Fibroblast of villous mesenchyme (primary cell): ENCODE data around the gene RPS21. TPM values are rescaled to one million over a fixed set of nuclear protein-coding genes. Genes with fewer than 3 reads are reported as not detected.

Experiments
- DNase-seq: peaks from one replicate; pipeline ENCODE4 v3.0.0-alpha.2; 2010; ENCODE audit warnings: low read depth
- H3K4me3 ChIP-seq: 2 replicates; pipeline ENCODE4 v1.5.1; 2011; ENCODE audit warnings: low read depth, mild to moderate bottlenecking, low read length
- CTCF ChIP-seq: IDR thresholded peaks from 2 replicates; pipeline ENCODE4 v1.5.1; 2012; ENCODE audit warnings: low read depth, mild to moderate bottlenecking, low read length; ENCODE audit not compliant: insufficient read depth
- total RNA-seq: library from RNA; depleted of rRNA; stranded (reverse); fragments of >200 nt; gene quantifications from 2 replicates; pipeline ENCODE4 v1.2.3, GENCODE V29; 2012

Gene RPS21
- total RNA-seq, 1 donor = 457 TPM

- no peak for TF ChIP-seq CTCF
- no peak overlapping the region for H3K4me3 ChIP-seq
- no peak for DNase-seq
Observed at GRCh38 chr20:62374331-62375152, 12.4 kb upstream of the RPS21 start.

- DNase-seq = peak; percentile 91
- TF ChIP-seq CTCF = peak; percentile 69
- no peak overlapping the region for H3K4me3 ChIP-seq
Observed at GRCh38 chr20:62376112-62377063, 10.5 kb upstream of the RPS21 start.

GRCh38 chr20:62377064-62377461 lies 9.8 kb upstream of the RPS21 start:
- DNase-seq = no peak
- no peak for TF ChIP-seq CTCF
- H3K4me3 ChIP-seq = no peak overlapping the region

DNA sequence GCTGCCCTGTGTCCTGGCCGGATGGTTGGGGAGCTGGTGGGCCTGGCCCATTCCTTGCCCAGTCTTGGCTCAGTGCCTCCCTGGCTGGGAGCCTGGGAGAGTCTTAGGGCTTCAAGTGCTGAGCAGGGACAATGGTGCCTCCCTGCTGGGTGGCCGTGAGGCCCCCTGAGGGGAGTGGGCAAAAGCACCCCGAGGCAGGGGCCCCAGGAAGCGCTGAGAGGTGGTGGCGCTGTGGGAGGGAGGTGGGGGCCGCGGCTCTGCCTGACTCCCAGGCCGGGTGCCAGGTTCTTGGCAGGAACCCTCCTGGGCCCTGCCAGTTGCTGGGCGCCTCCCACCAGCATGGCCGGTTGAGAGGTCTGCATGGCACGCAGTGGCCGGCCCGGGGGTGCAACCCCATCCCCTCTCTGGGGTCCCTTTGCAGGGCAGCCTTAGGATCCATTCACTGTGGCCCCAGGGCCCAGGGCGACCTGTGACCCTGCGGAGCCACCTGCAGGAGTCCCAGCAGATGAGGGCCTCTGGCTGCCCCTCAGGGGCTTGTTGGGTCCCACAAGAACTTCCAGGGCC lies 9.2 kb upstream of the RPS21 start:
- H3K4me3 ChIP-seq = no peak overlapping the region
- no peak for TF ChIP-seq CTCF
- no peak for DNase-seq

DNA sequence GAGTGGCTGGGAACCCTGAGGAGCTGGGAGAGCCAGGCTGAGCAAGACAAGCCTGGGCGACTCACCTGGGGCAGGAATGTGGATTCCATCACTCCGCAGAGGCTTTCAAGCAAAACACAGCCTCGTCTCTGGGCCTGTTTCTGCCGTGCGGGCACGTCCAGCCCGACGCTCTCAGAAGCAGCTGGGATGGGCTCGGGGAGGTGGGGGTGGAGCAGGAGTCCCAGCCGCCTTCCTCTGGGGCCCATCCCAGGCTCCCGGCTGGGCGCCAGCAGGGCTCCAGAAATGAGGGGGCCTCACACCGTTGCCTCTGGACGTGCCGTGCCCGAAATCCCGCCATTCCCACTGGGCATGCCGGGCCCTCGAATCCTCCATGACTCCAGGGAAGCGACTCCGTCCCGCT lies 8.7 kb upstream of the RPS21 start:
- no peak for DNase-seq
- TF ChIP-seq CTCF = no peak
- no peak overlapping the region for H3K4me3 ChIP-seq

DNA sequence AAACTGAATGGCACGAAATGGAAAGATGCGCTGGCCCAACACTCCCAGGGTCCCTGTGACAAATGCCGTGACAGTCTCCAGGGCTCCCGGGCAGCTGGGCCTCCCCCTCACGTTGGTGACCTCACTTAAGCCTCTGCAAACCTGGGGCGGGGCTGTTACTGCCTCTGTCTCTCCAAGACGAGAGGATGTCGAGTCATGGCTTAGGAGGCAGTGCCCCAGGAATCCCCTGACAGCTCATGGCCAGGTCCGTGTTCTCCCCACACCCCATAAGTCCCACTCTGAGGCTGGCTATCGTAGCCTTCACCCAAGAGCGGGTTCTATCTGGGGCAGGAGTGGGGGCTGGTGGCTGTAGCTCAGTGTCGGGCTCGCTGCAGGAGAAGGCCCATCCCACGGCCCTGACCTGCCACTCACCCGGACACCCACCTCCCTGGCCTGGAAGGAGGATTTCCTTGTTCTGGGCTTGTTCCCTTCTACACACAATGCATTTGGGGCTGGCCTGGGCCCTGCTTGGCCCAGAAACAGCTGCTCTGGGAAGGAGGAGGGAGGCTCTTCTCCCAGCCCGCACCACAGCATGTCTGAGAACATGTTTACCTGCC lies 5.6 kb upstream of the RPS21 start:
- H3K4me3 ChIP-seq = no peak overlapping the region
- TF ChIP-seq CTCF = no peak
- peak; percentile 50 for DNase-seq
